GM18909 (cell line): ENCODE measurements around the gene TMEM219.
"Not testable (repeated sequence)": the region's sequence is repeated elsewhere in the genome, so short reads cannot be mapped to it uniquely, and the experiment has no call there.

Source experiments
- ATAC-seq: cut with Tn5 transposase; IDR thresholded peaks from one replicate; pipeline ENCODE4 v1.9.1; 2021; ENCODE audit warnings: mild to moderate bottlenecking; ENCODE audit not compliant: unreplicated experiment, poor library complexity

The TMEM219 gene

DNA sequence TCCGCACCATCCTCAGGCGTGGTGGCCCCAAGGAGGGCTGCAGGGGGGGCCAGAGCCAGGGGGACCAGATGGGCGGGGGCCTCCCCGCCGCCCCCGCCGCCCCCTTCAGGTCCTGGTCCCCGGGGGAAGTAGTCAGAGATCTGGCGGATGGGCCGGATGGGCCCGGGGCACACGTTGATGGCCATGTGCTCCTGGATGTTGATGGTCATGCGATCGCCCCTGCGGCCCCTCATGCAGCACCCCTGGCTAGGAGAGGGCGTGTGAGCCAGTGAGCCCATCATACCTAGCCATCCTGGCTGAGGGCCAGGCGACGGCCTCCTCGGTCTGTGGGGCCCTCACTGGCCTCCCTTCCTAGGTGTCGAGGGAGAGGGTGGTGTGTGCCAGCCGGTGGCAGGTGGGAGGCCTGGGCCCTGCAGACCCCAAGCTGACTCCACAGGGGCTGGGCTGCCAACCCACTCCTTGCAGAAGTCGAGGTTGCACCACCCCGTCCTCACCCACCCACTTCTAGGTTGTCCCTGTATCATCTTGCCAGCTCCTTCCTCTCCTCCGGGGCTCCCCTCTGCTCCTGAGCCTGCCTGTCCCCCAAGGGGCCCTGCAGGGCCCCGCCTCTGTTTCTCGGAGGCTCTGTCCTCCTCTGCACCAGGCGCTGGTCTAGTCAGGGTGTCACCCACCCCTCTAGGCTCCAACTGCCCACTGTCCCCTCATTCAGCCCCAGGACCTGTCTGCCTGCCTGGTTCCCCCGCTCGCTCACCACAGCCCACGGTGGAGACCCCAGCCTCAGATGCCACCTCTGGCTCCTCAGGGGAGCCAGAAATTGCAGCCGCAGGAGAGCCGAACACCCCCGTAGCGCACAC lies 48.3 kb downstream of the TMEM219 start:
- no peak for ATAC-seq

DNA sequence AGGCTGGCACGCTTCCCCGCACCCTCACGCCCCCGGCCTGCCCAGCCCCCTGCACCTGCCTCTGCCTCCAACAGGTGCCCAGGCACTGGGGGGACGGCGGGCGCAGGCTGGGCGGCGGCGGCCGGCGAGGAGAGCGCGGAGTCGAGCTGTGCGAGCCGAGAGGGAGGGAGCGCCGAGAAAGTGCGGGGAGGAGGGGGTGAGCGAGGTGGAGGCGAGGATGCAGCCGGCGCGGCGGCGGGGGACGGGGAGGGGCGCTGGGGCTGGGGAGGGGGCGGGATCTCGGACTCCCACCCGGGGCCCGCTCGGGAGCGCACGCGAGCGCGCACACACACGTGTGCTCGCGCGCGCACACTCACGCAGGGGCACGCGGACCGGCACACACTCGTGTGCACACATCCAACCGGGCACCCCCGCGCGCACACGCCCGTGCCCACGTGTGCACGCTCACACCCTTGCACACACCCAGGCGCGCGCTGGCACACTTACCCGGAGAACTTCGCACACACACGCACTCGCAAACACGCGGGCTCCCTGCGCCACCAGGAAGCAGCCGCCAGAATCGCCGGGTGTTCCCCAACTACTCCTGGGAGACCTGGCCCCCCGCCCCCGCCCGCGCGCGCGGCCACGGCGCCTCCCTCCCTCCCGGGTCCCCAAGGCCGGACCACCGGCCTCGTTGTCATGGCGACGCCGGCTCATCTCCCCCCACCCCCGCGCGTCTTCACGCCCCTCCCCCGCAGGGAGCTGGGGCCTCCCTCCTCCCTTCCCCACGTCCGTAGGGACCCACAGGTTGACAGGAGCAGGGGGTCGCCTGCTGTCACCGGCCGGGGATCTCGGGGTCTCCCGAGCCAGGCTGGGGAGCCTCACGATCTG lies 49.2 kb downstream of the TMEM219 start, which contains the start of gene DOC2A:
TSS of gene DOC2A (minus strand) at position 184 of the 870 bp plus-strand sequence. CDS start 805 bp downstream, outside the sequence.
- ATAC-seq, result no peak

DNA sequence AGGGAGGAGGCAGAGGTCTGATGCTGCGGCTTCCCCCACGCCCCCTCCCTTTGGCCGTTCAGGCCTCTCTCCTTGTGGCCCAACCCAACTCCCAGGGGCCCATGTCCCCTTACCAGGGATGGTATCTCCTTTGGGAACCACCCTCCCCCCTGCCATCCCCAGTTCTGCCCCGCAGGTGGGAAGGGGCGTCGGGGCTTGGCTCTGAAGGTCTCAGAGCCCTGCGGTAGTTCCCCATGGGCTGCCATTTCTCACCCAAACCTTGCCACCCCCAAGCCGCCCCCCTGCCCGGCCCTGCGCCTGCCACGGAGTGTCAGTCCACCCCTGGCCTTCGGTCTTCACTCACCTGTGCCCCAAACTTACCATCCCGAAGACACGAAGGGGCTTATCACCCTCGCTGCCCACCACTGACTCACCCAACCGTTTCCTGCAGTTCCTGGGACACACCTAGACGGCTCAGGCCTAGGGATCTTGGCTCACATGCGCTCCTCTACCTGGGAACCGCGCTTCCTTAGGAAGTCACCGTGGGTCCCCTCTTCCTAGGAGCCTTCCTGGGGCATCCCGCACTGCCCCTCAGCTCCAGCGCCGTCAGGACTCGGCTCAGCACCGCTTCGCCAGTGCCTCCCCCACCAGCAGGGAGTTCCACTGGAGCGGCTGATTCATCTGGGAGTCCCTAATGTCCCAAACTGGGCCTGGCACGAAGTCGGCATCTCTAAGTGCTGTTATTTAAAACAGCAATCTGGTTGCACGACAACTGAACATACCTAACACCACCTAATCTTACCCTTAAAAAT lies 50.0 kb downstream of the TMEM219 start:
- no peak for ATAC-seq

DNA sequence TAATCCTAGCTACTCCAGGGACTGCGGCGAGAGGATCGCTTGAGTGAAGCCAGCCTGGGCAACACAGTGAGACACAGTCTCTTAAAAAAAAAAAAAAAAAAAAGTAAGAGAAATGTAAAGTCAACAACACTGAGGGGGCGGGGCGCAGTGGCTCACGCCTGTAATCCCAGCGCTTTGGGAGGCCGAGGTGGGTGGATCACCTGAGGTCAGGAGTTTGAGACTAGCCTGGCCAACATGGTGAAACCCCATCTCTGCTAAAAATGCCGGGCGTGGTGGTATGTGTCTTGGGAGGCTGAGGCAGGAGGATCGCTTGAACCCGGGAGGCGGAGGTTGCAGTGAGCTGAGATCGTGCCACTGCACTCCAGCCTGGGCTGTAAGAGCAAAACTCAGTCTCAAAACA lies 50.7 kb downstream of the TMEM219 start:
- not testable (repeated sequence) for ATAC-seq

DNA sequence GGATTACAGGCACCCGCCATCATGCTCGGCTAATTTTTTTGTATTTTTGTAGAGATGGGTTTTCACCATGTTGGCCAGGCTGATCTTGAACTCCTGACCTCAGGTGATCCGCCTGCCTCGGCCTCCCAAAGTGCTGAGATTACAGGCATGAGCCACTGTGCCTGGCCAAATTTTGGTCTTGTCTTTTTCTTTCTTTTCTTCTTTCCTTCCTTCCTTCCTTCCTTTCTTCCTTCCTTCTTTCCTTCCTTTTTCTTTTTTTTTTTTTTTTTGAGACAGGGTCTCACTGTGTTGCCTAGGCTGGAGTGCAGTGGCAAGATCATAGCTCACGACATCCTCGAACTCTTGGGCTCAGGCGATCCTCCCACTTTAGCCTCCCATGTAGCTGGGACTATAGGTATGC lies 53.6 kb downstream of the TMEM219 start:
- not testable (repeated sequence) for ATAC-seq

DNA sequence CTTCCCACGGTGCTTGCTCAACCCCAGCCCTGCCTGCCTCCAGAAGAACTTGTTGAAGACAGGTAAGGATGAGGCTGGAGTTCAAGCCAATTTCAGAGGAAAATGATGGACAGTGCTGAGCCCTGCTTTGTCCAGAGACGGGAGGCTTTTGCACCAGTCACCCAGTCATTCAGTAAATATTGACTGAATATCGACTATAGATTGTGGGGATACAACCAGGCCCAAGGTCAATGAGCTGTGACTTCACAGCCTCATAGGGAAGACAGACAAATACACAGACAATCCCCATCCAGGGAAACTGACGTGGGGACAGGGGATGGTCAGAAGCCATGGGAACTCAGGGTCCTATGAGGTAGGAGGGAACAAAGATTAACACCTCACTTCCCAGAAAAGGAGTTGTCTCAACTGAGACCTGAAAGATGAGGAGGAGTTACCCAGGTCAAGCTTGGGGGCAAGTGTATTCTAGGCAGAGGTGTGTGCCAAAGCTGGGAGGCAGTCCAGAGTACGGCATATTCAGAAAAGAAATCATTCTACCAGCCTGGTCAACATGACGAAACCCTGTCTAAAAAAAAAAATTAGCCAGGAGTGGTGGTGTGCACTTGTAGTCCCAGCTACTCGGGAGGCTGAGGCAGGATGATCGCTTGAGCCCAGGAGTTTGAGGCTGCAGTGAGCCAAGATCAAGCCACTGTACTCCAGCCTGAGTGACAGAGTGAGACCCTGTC lies 54.8 kb downstream of the TMEM219 start:
- no peak for ATAC-seq

DNA sequence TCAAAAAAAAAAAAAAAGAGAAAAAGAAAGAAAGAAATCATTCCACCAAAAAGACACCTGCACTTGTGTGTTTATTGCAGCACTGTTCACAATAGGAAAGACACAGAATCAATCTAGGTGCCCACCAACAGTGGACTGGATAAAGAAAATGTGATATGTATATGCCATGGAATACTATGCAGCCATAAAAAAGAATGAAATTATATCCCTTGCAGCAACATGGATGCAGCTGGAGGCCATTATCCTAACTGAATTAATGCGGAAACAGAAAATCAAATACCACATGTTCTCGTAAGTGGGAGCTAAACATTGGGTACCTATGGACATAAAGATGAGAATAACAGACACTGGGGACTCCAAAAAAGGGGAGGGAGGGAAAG lies 55.4 kb downstream of the TMEM219 start:
- no peak for ATAC-seq

DNA sequence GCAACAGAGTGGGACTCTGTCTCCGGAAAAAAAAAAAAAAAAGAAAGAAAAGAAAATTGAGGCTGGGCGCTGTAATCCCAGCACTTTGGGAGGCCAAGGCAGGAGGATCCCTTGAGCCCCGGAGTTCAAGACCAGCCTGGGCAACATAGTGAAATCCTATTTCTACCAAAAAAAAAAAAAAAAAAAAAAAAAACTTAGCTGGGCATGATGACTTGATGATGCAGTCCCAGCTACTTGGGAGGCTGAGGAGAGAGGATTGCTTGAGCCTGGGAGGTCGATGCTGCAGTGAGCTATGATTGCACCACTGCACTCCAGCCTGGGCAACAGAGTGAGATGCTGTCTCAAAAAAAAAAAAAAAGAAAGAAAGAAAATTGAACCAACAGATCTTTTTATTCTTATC lies 56.1 kb downstream of the TMEM219 start:
- ATAC-seq, result not testable (repeated sequence)

DNA sequence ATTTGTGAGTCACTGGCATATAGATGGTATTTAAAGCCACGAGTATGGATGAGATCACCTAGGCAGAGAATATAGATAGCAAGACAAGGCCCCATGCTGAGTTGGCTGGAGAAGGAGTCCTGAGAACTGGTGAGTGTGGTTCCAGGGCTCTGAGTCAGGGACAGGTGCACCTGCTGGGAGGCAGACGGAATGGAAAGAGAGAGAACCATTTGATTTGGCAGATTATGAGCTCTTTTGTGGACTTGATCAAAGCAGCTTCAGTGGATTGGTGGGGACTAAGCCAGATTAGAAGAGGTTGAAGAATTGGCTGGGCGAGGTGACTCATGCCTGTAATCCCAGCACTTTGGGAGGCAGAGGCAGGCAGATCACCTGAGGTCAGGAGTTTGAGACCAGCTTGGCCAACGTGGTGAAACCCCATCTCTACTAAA lies 56.9 kb downstream of the TMEM219 start:
- ATAC-seq, result no peak
